HepG2 (cell line): ENCODE measurements around the gene GRIK5. TPM values are rescaled to one million over a fixed set of nuclear protein-coding genes. Genes with fewer than 3 reads are reported as not detected.
A peak's percentile ranks its signal among the peaks of the same experiment; 100 is the strongest.

Experiments used
- ATAC-seq: fragments of 200-7000 bp; cut with Tn5 transposase; 3 replicates; pipeline ENCODE4 v1.9.1; 2020; ENCODE audit warnings: mild to moderate bottlenecking, moderate library complexity
- BruUV-seq: library from RNA; stranded (reverse); fragments of 400-500 nt; replicated peaks from 2 replicates; lab custom pipeline; 2021; lab: Mats Ljungman, UMichigan
- CTCF ChIA-PET: fragments of 300-600 bp; formaldehyde crosslinking; extraction: SDS; loops from one replicate; lab custom pipeline; 2021; ENCODE audit warnings: low total read pairs, inconsistent platforms, low intra/inter-chr PET ratio; lab: Yijun Ruan, JAX
- POLR2A ChIA-PET: fragments of 350-600 bp; sonication (Branson Sonifier 250); formaldehyde crosslinking; loops from one replicate; lab custom pipeline; 2020; ENCODE audit warnings: antibody characterized with exemption, inconsistent platforms; lab: Yijun Ruan, JAX
- DNase-seq: peaks from one replicate; pipeline ENCODE4 v3.0.0-alpha.2; 2015; ENCODE audit warnings: low spot score
- FAIRE-seq: peaks from 3 replicates; lab custom pipeline; 2011; peaks lifted over from hg19 to GRCh38; lab: Jason Lieb, UNC
- H2AFZ ChIP-seq: one replicate; pipeline ENCODE4 v1.6.1; 2011; ENCODE audit warnings: low read length, inconsistent platforms
- H3K27ac ChIP-seq: fragments of 300-600 bp; 3 replicates; pipeline ENCODE4 v1.8.0; 2011; ENCODE audit warnings: mixed run types, mild to moderate bottlenecking, mixed read lengths, low read length, inconsistent platforms; ENCODE audit not compliant: insufficient read depth; ENCODE audit errors: extremely low read length
- H3K27me3 ChIP-seq, 2 experiments: fragments of 200-600 bp in 1 of 2; 2 replicates in 1 of 2; 3 replicates in 1 of 2; pipeline versions ENCODE4 v1.6.0 to v1.8.0; 2011; ENCODE audit warnings: low read length in 2 of 2, mild to moderate bottlenecking in 2 of 2, moderate library complexity in 2 of 2, inconsistent platforms in 1 of 2; ENCODE audit not compliant: insufficient read depth in 2 of 2, control insufficient read depth in 1 of 2
- H3K36me3 ChIP-seq, 2 experiments: fragments of 200-600 bp in 1 of 2; replicated peaks in 1 of 2; 2 replicates in 1 of 2; 3 replicates in 1 of 2; pipeline versions ENCODE4 v1.5.1 to v1.8.0; 2011; ENCODE audit warnings: low read length in 2 of 2, inconsistent platforms in 1 of 2; ENCODE audit not compliant: insufficient read depth in 2 of 2, control insufficient read depth in 1 of 2
- H3K4me1 ChIP-seq: 2 replicates; pipeline ENCODE4 v1.5.1; 2012; ENCODE audit warnings: low read length, inconsistent platforms; ENCODE audit not compliant: insufficient read depth
- H3K4me2 ChIP-seq: 2 replicates; pipeline ENCODE4 v1.6.0; 2011; ENCODE audit warnings: low read depth, low read length, inconsistent platforms
- H3K4me3 ChIP-seq, 3 experiments: fragments of 200-600 bp in 1 of 3; sonication (generic), shearing (Covaris generic) in 1 of 3; replicated peaks in 1 of 3; 2 replicates each; pipeline ENCODE4 v1.5.1; 2011 to 2016; ENCODE audit warnings: low read length in 3 of 3, inconsistent platforms in 2 of 3, low read depth in 2 of 3, mild to moderate bottlenecking in 2 of 3, control low read depth in 1 of 3, mixed read lengths in 1 of 3; ENCODE audit not compliant: insufficient read depth in 1 of 3
- H3K79me2 ChIP-seq: one replicate; pipeline ENCODE4 v1.6.1; 2011; ENCODE audit warnings: low read length, inconsistent platforms; ENCODE audit not compliant: insufficient read depth
- H3K9ac ChIP-seq: 2 replicates; pipeline ENCODE4 v1.6.0; 2011; ENCODE audit warnings: mild to moderate bottlenecking, low read depth, low read length, inconsistent platforms; ENCODE audit not compliant: insufficient read depth
- H3K9me3 ChIP-seq: 2 replicates; pipeline ENCODE4 v1.5.1; 2012; ENCODE audit warnings: mild to moderate bottlenecking, low read length
- H4K20me1 ChIP-seq: 2 replicates; pipeline ENCODE4 v1.6.0; 2011; ENCODE audit warnings: inconsistent platforms, mild to moderate bottlenecking, low read length, moderate library complexity; ENCODE audit not compliant: insufficient read depth
- DPF2 ChIP-seq: sonication (generic); formaldehyde crosslinking; IDR thresholded peaks from 2 replicates; pipeline ENCODE4 v1.4.0; 2020; ENCODE audit warnings: mild to moderate bottlenecking, low read depth, missing genetic modification reagents, borderline replicate concordance
- GATAD1 ChIP-seq: IDR thresholded peaks from 2 replicates; pipeline ENCODE4 v1.6.1; 2016; ENCODE audit warnings: missing genetic modification reagents, missing compliant biosample characterization
- SCMH1 ChIP-seq: sonication (generic); formaldehyde crosslinking; IDR thresholded peaks from 2 replicates; pipeline ENCODE4 v1.9.0; 2021; ENCODE audit warnings: missing genetic modification reagents, mild to moderate bottlenecking, borderline replicate concordance
- ZNF629 ChIP-seq: sonication (generic); formaldehyde crosslinking; conservative IDR thresholded peaks from 2 replicates; pipeline ENCODE4 v1.5.0; 2020; ENCODE audit warnings: missing genetic modification reagents
- whole genome bisulfite sequencing: methylation state at CpG from one replicate; pipeline ENCODE4 v1.1.6; 2017; ENCODE audit warnings: low lambda C conversion rate; 5-methylcytosine and 5-hydroxymethylcytosine counted together
- in situ Hi-C: cut with HindIII; loops from 2 replicates; pipeline ENCODE4 v1.10.0; 2017; ENCODE audit warnings: low pct_unique_long_range_greater_than_20kb; ENCODE audit not compliant: extremely low pct_ligation_motif_present
- intact Hi-C: fragments of 100-400 bp; cut with micrococcal nuclease; formaldehyde crosslinking; loops from one replicate; pipeline ENCODE4 v1.10.0; 2022; ENCODE audit not compliant: unreplicated experiment
- polyA plus RNA-seq, 8 experiments: library from polyadenylated mRNA; depleted of rRNA in 3 of 8; stranded (reverse) in 7 of 8; unstranded in 1 of 8; fragments of >200 nt; fragmentation: Illumina TruSeq in 4 of 8; extraction: Trizol in 4 of 8; gene quantifications; 2 replicates each; pipeline versions ENCODE4 v1.2.1 to v1.2.3, GENCODE V29; 2011 to 2016; ENCODE audit warnings: low read depth in 4 of 8, missing spikeins in 1 of 8, mixed read lengths in 1 of 8; ENCODE audit not compliant: insufficient read depth in 1 of 8
- total RNA-seq, 5 experiments: library from RNA; depleted of rRNA; stranded (reverse); fragments of >200 nt; fragmentation: Illumina TruSeq; extraction: Trizol; gene quantifications; 2 replicates each; pipeline ENCODE4 v1.2.3, GENCODE V29; 2016; ENCODE audit warnings: low read depth in 1 of 5
- TF ChIP-seq, protein P1 (sequence below): IDR thresholded peaks from 2 replicates; pipeline ENCODE4 v1.4.0; 2020; ENCODE audit warnings: mild to moderate bottlenecking, missing genetic modification reagents
- TF ChIP-seq, protein P2 (sequence below): IDR thresholded peaks from 2 replicates; pipeline ENCODE4 v1.6.1; 2016; ENCODE audit warnings: low read depth, control low read depth
- TF ChIP-seq, protein P3 (sequence below): sonication (generic); formaldehyde crosslinking; IDR thresholded peaks from 2 replicates; pipeline ENCODE4 v1.4.0; 2020; ENCODE audit warnings: mild to moderate bottlenecking, missing genetic modification reagents
- TF ChIP-seq, protein P4 (sequence below): sonication (generic); formaldehyde crosslinking; IDR thresholded peaks from 2 replicates; pipeline ENCODE4 v1.4.0; 2020; ENCODE audit warnings: missing genetic modification reagents, borderline replicate concordance

Gene GRIK5
- total and polyA plus RNA-seq, 2 of the 13 experiments (the other 11 are each of a cell fraction or from before 2014, with no cell fraction given) = not detected

DNA sequence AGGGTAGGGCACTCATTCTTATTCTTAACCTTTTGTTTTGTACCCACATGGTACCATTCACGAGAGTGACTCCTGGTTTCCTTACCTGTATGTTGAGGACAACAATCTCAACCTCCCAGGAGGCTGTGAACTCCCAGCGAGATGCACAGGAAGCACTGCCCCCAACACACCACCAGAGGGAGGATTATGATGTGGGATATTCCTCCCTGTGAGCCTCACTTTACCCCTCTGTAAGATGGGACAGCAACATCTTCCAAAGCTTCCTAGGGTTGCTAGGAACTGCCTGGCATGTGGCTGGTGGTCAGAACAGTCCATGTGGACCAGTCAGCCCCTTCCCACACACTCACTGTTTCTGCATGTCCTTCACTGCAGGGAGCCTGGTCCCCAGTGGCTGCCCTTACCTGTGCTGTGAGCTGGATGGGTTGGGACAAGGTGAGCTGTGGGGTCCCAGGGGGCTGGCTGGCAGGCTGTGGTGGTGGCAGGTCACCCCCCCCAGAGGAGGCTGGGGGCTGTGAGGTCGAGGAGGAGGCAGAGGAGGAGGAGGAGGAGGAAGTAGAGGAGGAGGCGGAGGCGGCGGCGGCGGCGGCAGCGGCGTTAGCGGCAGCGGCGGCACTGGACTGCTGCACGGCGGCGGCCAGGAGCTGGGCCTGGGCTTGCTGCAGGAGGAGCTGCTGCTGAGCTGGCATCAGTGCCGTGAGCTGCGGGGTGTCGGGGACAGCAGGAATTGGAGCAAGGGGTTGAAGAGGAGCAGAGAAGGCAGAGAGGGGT, 46.5 kb upstream of the GRIK5 start:
- DNase-seq (no peak), FAIRE-seq (no peak), ATAC-seq (no peak)
- Histone ChIP-seq H3K27ac (no peak overlapping the region), H3K9ac (no peak overlapping the region), H3K9me3 (no peaks in the 10 kb centered on the region), H3K4me1 (peaks cover 4% of the 10 kb centered on the region), H3K4me3 (no peak overlapping the region), H3K27me3 (peaks cover 2 to 3% of the 10 kb centered on the region in 2 experiments; a peak in 4 of 5 replicates), H3K36me3 (no peaks in the 10 kb centered on the region), H4K20me1 (no peaks in the 10 kb centered on the region), H3K79me2 (no peaks in the 10 kb centered on the region), H2AFZ (no peak overlapping the region), H3K4me2 (no peak overlapping the region)
- TF ChIP-seq DPF2 (no peak), ZNF629 (CRISPR knock-in tag) (peak; percentile 86), GATAD1 (CRISPR knock-in tag) (no peak), SCMH1 (CRISPR knock-in tag) (no peak)
- TF ChIP-seq, protein P1, sequence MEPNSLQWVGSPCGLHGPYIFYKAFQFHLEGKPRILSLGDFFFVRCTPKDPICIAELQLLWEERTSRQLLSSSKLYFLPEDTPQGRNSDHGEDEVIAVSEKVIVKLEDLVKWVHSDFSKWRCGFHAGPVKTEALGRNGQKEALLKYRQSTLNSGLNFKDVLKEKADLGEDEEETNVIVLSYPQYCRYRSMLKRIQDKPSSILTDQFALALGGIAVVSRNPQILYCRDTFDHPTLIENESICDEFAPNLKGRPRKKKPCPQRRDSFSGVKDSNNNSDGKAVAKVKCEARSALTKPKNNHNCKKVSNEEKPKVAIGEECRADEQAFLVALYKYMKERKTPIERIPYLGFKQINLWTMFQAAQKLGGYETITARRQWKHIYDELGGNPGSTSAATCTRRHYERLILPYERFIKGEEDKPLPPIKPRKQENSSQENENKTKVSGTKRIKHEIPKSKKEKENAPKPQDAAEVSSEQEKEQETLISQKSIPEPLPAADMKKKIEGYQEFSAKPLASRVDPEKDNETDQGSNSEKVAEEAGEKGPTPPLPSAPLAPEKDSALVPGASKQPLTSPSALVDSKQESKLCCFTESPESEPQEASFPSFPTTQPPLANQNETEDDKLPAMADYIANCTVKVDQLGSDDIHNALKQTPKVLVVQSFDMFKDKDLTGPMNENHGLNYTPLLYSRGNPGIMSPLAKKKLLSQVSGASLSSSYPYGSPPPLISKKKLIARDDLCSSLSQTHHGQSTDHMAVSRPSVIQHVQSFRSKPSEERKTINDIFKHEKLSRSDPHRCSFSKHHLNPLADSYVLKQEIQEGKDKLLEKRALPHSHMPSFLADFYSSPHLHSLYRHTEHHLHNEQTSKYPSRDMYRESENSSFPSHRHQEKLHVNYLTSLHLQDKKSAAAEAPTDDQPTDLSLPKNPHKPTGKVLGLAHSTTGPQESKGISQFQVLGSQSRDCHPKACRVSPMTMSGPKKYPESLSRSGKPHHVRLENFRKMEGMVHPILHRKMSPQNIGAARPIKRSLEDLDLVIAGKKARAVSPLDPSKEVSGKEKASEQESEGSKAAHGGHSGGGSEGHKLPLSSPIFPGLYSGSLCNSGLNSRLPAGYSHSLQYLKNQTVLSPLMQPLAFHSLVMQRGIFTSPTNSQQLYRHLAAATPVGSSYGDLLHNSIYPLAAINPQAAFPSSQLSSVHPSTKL (CRISPR knock-in tag) = no peak
- TF ChIP-seq, protein P2, sequence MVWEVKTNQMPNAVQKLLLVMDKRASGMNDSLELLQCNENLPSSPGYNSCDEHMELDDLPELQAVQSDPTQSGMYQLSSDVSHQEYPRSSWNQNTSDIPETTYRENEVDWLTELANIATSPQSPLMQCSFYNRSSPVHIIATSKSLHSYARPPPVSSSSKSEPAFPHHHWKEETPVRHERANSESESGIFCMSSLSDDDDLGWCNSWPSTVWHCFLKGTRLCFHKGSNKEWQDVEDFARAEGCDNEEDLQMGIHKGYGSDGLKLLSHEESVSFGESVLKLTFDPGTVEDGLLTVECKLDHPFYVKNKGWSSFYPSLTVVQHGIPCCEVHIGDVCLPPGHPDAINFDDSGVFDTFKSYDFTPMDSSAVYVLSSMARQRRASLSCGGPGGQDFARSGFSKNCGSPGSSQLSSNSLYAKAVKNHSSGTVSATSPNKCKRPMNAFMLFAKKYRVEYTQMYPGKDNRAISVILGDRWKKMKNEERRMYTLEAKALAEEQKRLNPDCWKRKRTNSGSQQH (CRISPR knock-in tag) = no peak
- TF ChIP-seq, protein P3, sequence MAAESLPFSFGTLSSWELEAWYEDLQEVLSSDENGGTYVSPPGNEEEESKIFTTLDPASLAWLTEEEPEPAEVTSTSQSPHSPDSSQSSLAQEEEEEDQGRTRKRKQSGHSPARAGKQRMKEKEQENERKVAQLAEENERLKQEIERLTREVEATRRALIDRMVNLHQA = no peak
- TF ChIP-seq, protein P4, sequence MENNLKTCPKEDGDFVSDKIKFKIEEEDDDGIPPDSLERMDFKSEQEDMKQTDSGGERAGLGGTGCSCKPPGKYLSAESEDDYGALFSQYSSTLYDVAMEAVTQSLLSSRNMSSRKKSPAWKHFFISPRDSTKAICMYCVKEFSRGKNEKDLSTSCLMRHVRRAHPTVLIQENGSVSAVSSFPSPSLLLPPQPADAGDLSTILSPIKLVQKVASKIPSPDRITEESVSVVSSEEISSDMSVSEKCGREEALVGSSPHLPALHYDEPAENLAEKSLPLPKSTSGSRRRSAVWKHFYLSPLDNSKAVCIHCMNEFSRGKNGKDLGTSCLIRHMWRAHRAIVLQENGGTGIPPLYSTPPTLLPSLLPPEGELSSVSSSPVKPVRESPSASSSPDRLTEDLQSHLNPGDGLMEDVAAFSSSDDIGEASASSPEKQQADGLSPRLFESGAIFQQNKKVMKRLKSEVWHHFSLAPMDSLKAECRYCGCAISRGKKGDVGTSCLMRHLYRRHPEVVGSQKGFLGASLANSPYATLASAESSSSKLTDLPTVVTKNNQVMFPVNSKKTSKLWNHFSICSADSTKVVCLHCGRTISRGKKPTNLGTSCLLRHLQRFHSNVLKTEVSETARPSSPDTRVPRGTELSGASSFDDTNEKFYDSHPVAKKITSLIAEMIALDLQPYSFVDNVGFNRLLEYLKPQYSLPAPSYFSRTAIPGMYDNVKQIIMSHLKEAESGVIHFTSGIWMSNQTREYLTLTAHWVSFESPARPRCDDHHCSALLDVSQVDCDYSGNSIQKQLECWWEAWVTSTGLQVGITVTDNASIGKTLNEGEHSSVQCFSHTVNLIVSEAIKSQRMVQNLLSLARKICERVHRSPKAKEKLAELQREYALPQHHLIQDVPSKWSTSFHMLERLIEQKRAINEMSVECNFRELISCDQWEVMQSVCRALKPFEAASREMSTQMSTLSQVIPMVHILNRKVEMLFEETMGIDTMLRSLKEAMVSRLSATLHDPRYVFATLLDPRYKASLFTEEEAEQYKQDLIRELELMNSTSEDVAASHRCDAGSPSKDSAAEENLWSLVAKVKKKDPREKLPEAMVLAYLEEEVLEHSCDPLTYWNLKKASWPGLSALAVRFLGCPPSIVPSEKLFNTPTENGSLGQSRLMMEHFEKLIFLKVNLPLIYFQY (CRISPR knock-in tag) = no peak
- WGBS = 68% methylated on average over 20 of the region's 20 CpGs
- BruUV-seq = no TSS peak
- in situ Hi-C loops (no loop called here), intact Hi-C loops (no loop called here)
- POLR2A ChIA-PET = no interaction called here
- CTCF ChIA-PET = no interaction called here
